ENCODE data around the gene CPXM2.

Gene CPXM2

GRCh38 chr10:123800821-123801220 is 90.8 kb downstream of the CPXM2 start:
- no peak for DNase-seq (ENCODE audit: low spot score)
- FAIRE-seq = no peak

GRCh38 chr10:123800289-123800688 is 91.3 kb downstream of the CPXM2 start:
- FAIRE-seq (no peak), DNase-seq (ENCODE audit: low spot score) (no peak)

- DNase-seq (ENCODE audit: low spot score) (no peak), FAIRE-seq (no peak)
Observed at GRCh38 chr10:123798856-123799255, 92.8 kb downstream of the CPXM2 start.

- DNase-seq (ENCODE audit: low spot score) (no peak), FAIRE-seq (no peak)
Observed at GRCh38 chr10:123797813-123798212, 93.8 kb downstream of the CPXM2 start.

- no peak for FAIRE-seq
Observed at GRCh38 chr10:123796736-123797135, 94.9 kb downstream of the CPXM2 start.

GRCh38 chr10:123795846-123796590 is 95.6 kb downstream of the CPXM2 start:
- no peak for FAIRE-seq
- no peak for DNase-seq (ENCODE audit: low spot score)

More at GRCh38 chr10:123796736-123797135, 94.9 kb downstream of the CPXM2 start:
- no peak for DNase-seq (ENCODE audit: low spot score)

- FAIRE-seq (no peak), DNase-seq (ENCODE audit: low spot score) (no peak)
Observed at GRCh38 chr10:123795196-123795780, 96.3 kb downstream of the CPXM2 start.

- FAIRE-seq = no peak
Observed at GRCh38 chr10:123792248-123792978, 99.2 kb downstream of the CPXM2 start.

GRCh38 chr10:123790132-123790885 is 101.3 kb downstream of the CPXM2 start:
- FAIRE-seq = no peak
- no peak for DNase-seq (ENCODE audit: low spot score)

More at GRCh38 chr10:123792248-123792978, 99.2 kb downstream of the CPXM2 start:
- no peak for DNase-seq (ENCODE audit: low spot score)

GRCh38 chr10:123788981-123789380 is 102.6 kb downstream of the CPXM2 start:
- DNase-seq (ENCODE audit: low spot score) = no peak
- no peak for FAIRE-seq

- FAIRE-seq = no peak
- no peak for DNase-seq (ENCODE audit: low spot score)
Observed at GRCh38 chr10:123787566-123787965, 104.0 kb downstream of the CPXM2 start.

- FAIRE-seq (no peak), DNase-seq (ENCODE audit: low spot score) (no peak)
Observed at GRCh38 chr10:123786896-123787295, 104.7 kb downstream of the CPXM2 start.

GRCh38 chr10:123786306-123786705 is 105.3 kb downstream of the CPXM2 start:
- no peak for DNase-seq (ENCODE audit: low spot score)
- FAIRE-seq = no peak

- FAIRE-seq (no peak), DNase-seq (ENCODE audit: low spot score) (no peak)
Observed at GRCh38 chr10:123784646-123785045, 107.0 kb downstream of the CPXM2 start.

GRCh38 chr10:123784216-123784615 is 107.4 kb downstream of the CPXM2 start:
- FAIRE-seq (no peak), DNase-seq (ENCODE audit: low spot score) (no peak)

- FAIRE-seq (no peak), DNase-seq (ENCODE audit: low spot score) (no peak)
Observed at GRCh38 chr10:123783296-123783695, 108.3 kb downstream of the CPXM2 start.

GRCh38 chr10:123782549-123782948 is 109.1 kb downstream of the CPXM2 start:
- FAIRE-seq = no peak
- no peak for DNase-seq (ENCODE audit: low spot score)

- no peak for FAIRE-seq
- DNase-seq (ENCODE audit: low spot score) = no peak
Observed at GRCh38 chr10:123781956-123782500, 109.6 kb downstream of the CPXM2 start.

- no peak for DNase-seq (ENCODE audit: low spot score)
- FAIRE-seq = no peak
Observed at GRCh38 chr10:123781324-123781900, 110.2 kb downstream of the CPXM2 start.

- DNase-seq (ENCODE audit: low spot score) (no peak), FAIRE-seq (no peak)
Observed at GRCh38 chr10:123778719-123779517, 112.7 kb downstream of the CPXM2 start.
